ENCODE measurements around the gene DYNC2I2.
"Not testable (repeated sequence)": the region's sequence is repeated elsewhere in the genome, so short reads cannot be mapped to it uniquely, and the experiment has no call there.

Gene DYNC2I2

DNA sequence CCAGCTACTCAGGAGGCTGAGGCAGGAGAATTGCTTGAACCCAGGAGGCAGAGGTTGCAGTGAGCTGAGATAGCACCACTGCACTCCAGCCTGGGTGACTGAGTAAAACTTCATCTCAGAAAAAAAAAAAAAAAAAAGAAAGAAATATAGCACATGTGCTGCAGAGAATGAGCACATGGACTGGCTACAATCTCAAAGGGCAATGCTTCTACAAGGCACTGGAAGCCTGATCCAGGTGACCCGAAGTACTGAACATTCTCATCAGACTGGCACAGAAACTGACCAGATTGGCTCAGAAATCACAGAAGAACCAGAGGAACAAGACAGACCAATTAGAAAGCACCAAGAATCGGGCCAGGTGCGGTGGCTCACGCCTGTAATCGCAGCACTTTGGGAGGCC is 4.8 kb downstream of the DYNC2I2 start:
- Histone ChIP-seq H3K9me3 (ENCODE audit: insufficient read depth, low read length) (no peaks in the 10 kb centered on the region), H3K9me2 (replicated peaks; ENCODE audit: insufficient read depth, low read length) (no peaks in the 10 kb centered on the region), H3K9ac (ENCODE audit: low read length) (no peak overlapping the region), H3K4me3 (ENCODE audit: insufficient read depth, low read length, poor library complexity, severe bottlenecking) (no peak overlapping the region), H3K27ac (ENCODE audit: low read depth, low read length) (no peak overlapping the region), H3K27me3 (ENCODE audit: low read length) (no peaks in the 10 kb centered on the region), H4K20me1 (ENCODE audit: low read depth, low read length) (no peaks in the 10 kb centered on the region), H3K36me3 (ENCODE audit: low read length) (no peaks in the 10 kb centered on the region), H3K79me2 (ENCODE audit: insufficient read depth, low read length) (0 out of 2 replicates have a peak, but pooled peaks cover 5% of the 10 kb centered on the region), H3K4me2 (ENCODE audit: low read depth, low read length, poor library complexity, severe bottlenecking) (no peak overlapping the region), H2AFZ (ENCODE audit: low read depth, low read length, severe bottlenecking) (no peak overlapping the region), H3F3A (ENCODE audit: insufficient read depth) (peaks cover 9% of the 10 kb centered on the region; the same call in 1 of the 2 replicates)
- TF ChIP-seq, protein P1, sequence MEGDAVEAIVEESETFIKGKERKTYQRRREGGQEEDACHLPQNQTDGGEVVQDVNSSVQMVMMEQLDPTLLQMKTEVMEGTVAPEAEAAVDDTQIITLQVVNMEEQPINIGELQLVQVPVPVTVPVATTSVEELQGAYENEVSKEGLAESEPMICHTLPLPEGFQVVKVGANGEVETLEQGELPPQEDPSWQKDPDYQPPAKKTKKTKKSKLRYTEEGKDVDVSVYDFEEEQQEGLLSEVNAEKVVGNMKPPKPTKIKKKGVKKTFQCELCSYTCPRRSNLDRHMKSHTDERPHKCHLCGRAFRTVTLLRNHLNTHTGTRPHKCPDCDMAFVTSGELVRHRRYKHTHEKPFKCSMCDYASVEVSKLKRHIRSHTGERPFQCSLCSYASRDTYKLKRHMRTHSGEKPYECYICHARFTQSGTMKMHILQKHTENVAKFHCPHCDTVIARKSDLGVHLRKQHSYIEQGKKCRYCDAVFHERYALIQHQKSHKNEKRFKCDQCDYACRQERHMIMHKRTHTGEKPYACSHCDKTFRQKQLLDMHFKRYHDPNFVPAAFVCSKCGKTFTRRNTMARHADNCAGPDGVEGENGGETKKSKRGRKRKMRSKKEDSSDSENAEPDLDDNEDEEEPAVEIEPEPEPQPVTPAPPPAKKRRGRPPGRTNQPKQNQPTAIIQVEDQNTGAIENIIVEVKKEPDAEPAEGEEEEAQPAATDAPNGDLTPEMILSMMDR (IDR thresholded peaks at IDR 0.05; ENCODE audit: insufficient read depth, low read length, poor library complexity, severe bottlenecking): no peak
- no peak for TF ChIP-seq EZH2phosphoT487 (conservative IDR thresholded peaks at IDR 0.05; ENCODE audit: low read length)

DNA sequence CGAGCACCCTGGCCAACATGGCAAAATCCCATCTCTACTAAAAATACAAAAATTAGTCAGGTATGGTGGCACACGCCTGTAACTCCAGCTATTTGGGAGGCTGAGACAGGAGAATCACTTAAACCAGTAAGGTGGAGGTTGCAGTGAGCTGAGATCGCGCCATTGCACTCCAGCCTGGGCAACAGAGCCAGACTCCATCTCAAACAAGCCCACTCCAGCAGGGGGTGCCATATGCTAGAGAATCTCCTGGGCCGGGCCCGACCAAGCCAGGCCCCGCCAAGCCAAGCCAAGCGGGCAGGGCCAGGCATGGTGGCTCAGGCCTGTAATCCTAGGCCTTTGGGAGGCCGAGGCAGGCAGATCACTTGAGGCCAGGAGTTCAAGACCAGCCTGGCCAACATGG is 8.4 kb downstream of the DYNC2I2 start:
- H3K79me2 ChIP-seq (ENCODE audit: insufficient read depth, low read length); H3K36me3 ChIP-seq (ENCODE audit: low read length): not testable (repeated sequence)

DNA sequence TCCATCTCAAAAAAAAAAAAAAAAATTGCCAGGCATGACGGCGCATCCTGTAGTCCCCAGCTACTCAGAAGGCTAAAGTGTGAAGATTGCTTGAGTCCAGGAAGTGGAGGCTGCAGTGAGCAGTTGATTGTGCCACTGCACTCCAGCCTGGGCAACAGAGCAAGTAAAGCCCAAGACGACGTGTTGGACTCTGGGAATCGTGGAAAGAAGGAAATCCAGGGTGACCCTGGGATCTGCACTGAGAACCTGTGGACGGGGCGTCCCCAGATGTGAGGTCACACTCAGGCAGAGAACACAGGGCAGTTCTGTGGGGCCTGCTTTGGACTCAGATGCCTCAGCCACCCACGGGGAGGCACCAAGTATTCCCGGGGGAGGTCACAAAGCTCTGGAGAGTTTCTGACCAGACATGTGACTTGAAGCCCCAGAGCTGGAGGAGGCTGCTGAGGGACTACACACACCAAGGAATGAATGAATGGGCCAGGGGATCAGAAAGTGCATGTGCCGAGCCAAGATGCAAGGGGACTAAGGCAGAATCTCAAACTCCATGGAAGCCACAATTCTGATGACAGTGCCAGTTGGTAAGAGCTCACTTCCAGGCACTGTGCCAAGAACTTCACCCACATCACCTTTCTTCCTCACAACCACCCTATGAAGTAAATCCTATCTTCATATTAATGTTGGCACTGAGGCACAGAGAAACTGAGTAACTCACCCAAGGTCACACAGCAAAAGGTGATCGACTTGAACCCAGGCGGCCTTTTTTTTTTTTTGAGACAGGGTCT is 12.9 kb downstream of the DYNC2I2 start:
- Histone ChIP-seq H3K36me3 (ENCODE audit: low read length) (no peaks in the 10 kb centered on the region), H2AFZ (ENCODE audit: low read depth, low read length, severe bottlenecking) (peak overlapping the region; percentile 44), H3K9ac (ENCODE audit: low read length) (peak overlapping the region; percentile 40; the same call in 1 of the 2 replicates), H3K9me2 (replicated peaks; ENCODE audit: insufficient read depth, low read length) (no peaks in the 10 kb centered on the region), H3F3A (ENCODE audit: insufficient read depth) (peaks cover 11% of the 10 kb centered on the region), H4K20me1 (ENCODE audit: low read depth, low read length) (no peaks in the 10 kb centered on the region), H3K4me3 (ENCODE audit: insufficient read depth, low read length, poor library complexity, severe bottlenecking) (no peak overlapping the region), H3K79me2 (ENCODE audit: insufficient read depth, low read length) (peaks cover 10% of the 10 kb centered on the region; the same call in 1 of the 2 replicates), H3K27me3 (ENCODE audit: low read length) (no peaks in the 10 kb centered on the region), H3K9me3 (ENCODE audit: insufficient read depth, low read length) (no peaks in the 10 kb centered on the region), H3K4me2 (ENCODE audit: low read depth, low read length, poor library complexity, severe bottlenecking) (peak overlapping the region; percentile 45), H3K27ac (ENCODE audit: low read depth, low read length) (peak overlapping the region; percentile 58)
- no peak for TF ChIP-seq EZH2phosphoT487 (conservative IDR thresholded peaks at IDR 0.05; ENCODE audit: low read length)
- TF ChIP-seq, protein P1 (IDR thresholded peaks at IDR 0.05; ENCODE audit: insufficient read depth, low read length, poor library complexity, severe bottlenecking): no peak

More for the DNA sequence above, 8.4 kb downstream of the DYNC2I2 start:
- H3K9me3 ChIP-seq (ENCODE audit: insufficient read depth, low read length); H3K9ac ChIP-seq (ENCODE audit: low read length); H3K27me3 ChIP-seq (ENCODE audit: low read length); H3K9me2 ChIP-seq (replicated peaks; ENCODE audit: insufficient read depth, low read length); H3K4me3 ChIP-seq (ENCODE audit: insufficient read depth, low read length, poor library complexity, severe bottlenecking); H4K20me1 ChIP-seq (ENCODE audit: low read depth, low read length); H3K4me2 ChIP-seq (ENCODE audit: low read depth, low read length, poor library complexity, severe bottlenecking); H2AFZ ChIP-seq (ENCODE audit: low read depth, low read length, severe bottlenecking); H3K27ac ChIP-seq (ENCODE audit: low read depth, low read length): not testable (repeated sequence)
- H3F3A ChIP-seq (ENCODE audit: insufficient read depth): peaks cover 11% of the 10 kb centered on the region

DNA sequence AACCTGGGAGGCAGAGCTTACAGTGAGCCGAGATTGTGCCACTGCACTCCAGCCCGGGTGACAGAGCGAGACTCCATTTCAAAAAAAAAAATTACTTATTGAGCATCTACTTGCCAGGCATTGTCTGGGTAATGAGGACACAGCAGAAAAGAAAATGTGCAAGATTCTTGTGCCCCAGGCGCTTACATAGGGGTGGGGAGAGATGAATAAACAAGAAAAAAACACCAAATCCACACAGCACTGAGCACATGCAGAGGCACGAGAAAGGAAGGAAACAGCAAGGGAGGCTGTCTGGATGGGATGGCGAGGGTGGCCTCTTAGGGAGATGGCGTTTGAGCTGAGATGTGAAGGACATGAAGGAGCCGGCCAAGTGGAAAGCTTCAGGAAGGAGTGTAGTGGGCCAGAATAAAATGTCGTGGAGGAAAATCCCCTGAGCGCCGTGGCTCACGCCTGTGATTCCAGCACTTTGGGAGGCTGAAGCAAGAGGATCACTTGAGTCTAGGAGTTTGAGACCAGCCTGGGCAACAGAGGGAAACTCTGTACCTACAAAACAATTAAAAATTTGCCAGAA is 13.9 kb downstream of the DYNC2I2 start:
- no peaks in the 10 kb centered on the region for H3K9me2 ChIP-seq (replicated peaks; ENCODE audit: insufficient read depth, low read length)
- peaks cover 11% of the 10 kb centered on the region for H3F3A ChIP-seq (ENCODE audit: insufficient read depth)
- H2AFZ ChIP-seq (ENCODE audit: low read depth, low read length, severe bottlenecking): no peak overlapping the region
- no peak overlapping the region for H3K27ac ChIP-seq (ENCODE audit: low read depth, low read length)
- no peak for TF ChIP-seq EZH2phosphoT487 (conservative IDR thresholded peaks at IDR 0.05; ENCODE audit: low read length)
- TF ChIP-seq, protein P1 (IDR thresholded peaks at IDR 0.05; ENCODE audit: insufficient read depth, low read length, poor library complexity, severe bottlenecking): no peak
- H4K20me1 ChIP-seq (ENCODE audit: low read depth, low read length): no peaks in the 10 kb centered on the region
- no peak overlapping the region for H3K9ac ChIP-seq (ENCODE audit: low read length)
- peaks cover 10% of the 10 kb centered on the region; the same call in 1 of the 2 replicates for H3K79me2 ChIP-seq (ENCODE audit: insufficient read depth, low read length)
- H3K27me3 ChIP-seq (ENCODE audit: low read length): no peaks in the 10 kb centered on the region
- H3K4me3 ChIP-seq (ENCODE audit: insufficient read depth, low read length, poor library complexity, severe bottlenecking): no peak overlapping the region
- H3K4me2 ChIP-seq (ENCODE audit: low read depth, low read length, poor library complexity, severe bottlenecking): no peak overlapping the region
- no peaks in the 10 kb centered on the region for H3K9me3 ChIP-seq (ENCODE audit: insufficient read depth, low read length)
- no peaks in the 10 kb centered on the region for H3K36me3 ChIP-seq (ENCODE audit: low read length)
